Measurements from ENCODE around the gene ZBTB44.
"Not testable (repeated sequence)": the region's sequence is repeated elsewhere in the genome, so short reads cannot be mapped to it uniquely, and the experiment has no call there.

The ZBTB44 gene

GRCh38 chr11:130269326-130269943 is 45.3 kb downstream of the ZBTB44 start:
- TF ChIP-seq POLR2AphosphoS5 (IDR thresholded peaks at IDR 0.05; ENCODE audit: low read depth, low read length) (no peak), POLR2A (IDR thresholded peaks at IDR 0.05; ENCODE audit: low read depth, low read length) (no peak), TAF1 (IDR thresholded peaks at IDR 0.05; ENCODE audit: borderline replicate concordance, low read depth, low read length) (no peak)
- FAIRE-seq (peak; percentile 90), DNase-seq (ENCODE audit: insufficient read length) (no peak)

- no peak for TF ChIP-seq POLR2AphosphoS5 (IDR thresholded peaks at IDR 0.05; ENCODE audit: low read depth, low read length)
- TF ChIP-seq TAF1 (IDR thresholded peaks at IDR 0.05; ENCODE audit: borderline replicate concordance, low read depth, low read length): no peak
- no peak for TF ChIP-seq POLR2A (IDR thresholded peaks at IDR 0.05; ENCODE audit: low read depth, low read length)
- no peak for DNase-seq (ENCODE audit: insufficient read length)
- no peak for FAIRE-seq
These were observed 51.4 kb downstream of the ZBTB44 start for GRCh38 chr11:130263351-130263750.

- no peak for DNase-seq (ENCODE audit: insufficient read length)
- TF ChIP-seq POLR2A (IDR thresholded peaks at IDR 0.05; ENCODE audit: low read depth, low read length) (no peak), POLR2AphosphoS5 (IDR thresholded peaks at IDR 0.05; ENCODE audit: low read depth, low read length) (no peak), TAF1 (IDR thresholded peaks at IDR 0.05; ENCODE audit: borderline replicate concordance, low read depth, low read length) (no peak)
- FAIRE-seq: no peak
These were observed 52.3 kb downstream of the ZBTB44 start for GRCh38 chr11:130262424-130262823.

GRCh38 chr11:130261571-130261970 is 53.1 kb downstream of the ZBTB44 start:
- no peak for FAIRE-seq
- no peak for DNase-seq (ENCODE audit: insufficient read length)
- TF ChIP-seq POLR2AphosphoS5 (IDR thresholded peaks at IDR 0.05; ENCODE audit: low read depth, low read length) (no peak), POLR2A (IDR thresholded peaks at IDR 0.05; ENCODE audit: low read depth, low read length) (no peak), TAF1 (IDR thresholded peaks at IDR 0.05; ENCODE audit: borderline replicate concordance, low read depth, low read length) (no peak)

DNA sequence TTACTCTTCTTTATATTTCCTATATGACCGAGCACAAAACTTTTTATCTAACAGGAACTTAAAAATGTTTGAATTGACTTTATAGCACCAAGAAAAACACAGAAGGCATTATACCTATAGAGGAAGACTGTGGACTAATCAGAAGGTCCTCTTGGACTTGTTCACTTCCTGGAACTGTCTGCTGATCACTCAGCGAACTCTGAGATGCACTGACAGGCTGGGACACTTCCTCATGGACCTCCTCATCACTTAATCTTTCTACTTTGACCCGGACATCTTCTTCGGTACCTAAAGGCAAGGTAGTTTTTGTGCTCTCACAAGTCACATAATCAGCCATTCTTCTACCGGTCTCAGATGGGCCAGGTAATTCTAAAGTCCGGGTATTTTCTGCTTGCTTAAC is 54.0 kb downstream of the ZBTB44 start:
- no peak for FAIRE-seq
- no peak for TF ChIP-seq POLR2AphosphoS5 (IDR thresholded peaks at IDR 0.05; ENCODE audit: low read depth, low read length)
- no peak for TF ChIP-seq POLR2A (IDR thresholded peaks at IDR 0.05; ENCODE audit: low read depth, low read length)
- TF ChIP-seq TAF1 (IDR thresholded peaks at IDR 0.05; ENCODE audit: borderline replicate concordance, low read depth, low read length): no peak
- DNase-seq (ENCODE audit: insufficient read length): no peak

GRCh38 chr11:130260080-130260627 is 54.6 kb downstream of the ZBTB44 start:
- DNase-seq (ENCODE audit: insufficient read length): no peak
- peak; percentile 27 for FAIRE-seq
- TF ChIP-seq POLR2A (IDR thresholded peaks at IDR 0.05; ENCODE audit: low read depth, low read length) (no peak), POLR2AphosphoS5 (IDR thresholded peaks at IDR 0.05; ENCODE audit: low read depth, low read length) (no peak), TAF1 (IDR thresholded peaks at IDR 0.05; ENCODE audit: borderline replicate concordance, low read depth, low read length) (no peak)

DNA sequence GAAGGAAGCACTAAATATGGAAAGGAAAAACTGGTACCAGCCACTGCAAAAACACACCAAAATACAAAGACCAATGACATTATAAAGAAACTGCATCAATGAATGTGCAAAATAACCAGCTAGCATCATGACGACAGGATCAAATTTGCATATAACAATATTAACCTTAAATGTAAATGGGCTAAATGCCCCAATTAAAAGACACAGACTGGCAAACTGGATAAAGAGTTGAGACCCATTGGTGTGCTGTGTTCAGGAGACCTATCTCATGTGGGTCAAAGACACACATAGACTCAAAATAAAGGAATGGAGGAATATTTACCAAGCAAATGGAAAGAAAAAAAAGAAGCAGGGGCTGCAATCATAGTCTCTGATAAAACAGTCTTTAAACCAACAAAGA is 63.0 kb downstream of the ZBTB44 start:
- not testable (repeated sequence) for FAIRE-seq; DNase-seq (ENCODE audit: insufficient read length)

DNA sequence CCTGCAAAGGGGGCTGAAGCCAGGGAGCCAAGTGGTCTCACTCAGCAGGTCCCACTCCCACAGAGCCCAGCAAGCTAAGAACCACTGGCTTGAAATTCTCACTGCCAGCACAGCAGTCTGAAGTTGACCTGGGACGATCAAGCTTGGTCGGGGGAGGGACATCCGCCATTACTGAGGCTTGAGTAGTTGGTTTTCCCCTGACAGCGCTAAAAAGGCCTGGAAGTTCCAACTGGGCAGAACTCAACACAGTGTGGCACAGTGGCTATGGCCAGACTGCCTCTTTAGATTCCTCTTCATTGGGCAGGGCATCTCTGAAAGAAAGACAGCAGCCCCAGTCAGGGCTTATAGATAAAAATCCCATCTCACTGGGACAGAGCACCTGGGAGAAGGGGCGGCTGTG is 64.8 kb downstream of the ZBTB44 start:
- not testable (repeated sequence) for FAIRE-seq

DNA sequence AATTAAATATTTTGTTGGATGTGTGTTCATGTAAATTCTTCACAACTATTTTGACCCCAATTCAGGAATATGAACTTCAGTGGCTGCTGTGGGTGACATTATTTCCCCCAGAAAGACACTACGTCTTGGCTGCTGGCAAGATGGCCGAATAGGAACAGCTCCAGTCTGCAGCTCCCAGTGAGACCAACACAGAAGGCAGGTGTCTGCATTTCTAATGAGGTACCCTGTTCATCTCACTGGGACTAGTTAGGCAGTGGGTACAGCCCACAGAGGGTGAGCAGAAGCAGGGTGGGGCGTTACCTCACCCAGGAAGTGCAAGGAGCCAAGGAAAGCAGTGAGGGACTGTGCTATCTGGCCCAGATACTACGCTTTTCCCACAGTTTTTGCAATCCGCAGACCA is 65.3 kb downstream of the ZBTB44 start:
- TF ChIP-seq TAF1 (IDR thresholded peaks at IDR 0.05; ENCODE audit: borderline replicate concordance, low read depth, low read length) (no peak), POLR2A (IDR thresholded peaks at IDR 0.05; ENCODE audit: low read depth, low read length) (no peak), POLR2AphosphoS5 (IDR thresholded peaks at IDR 0.05; ENCODE audit: low read depth, low read length) (no peak)
- FAIRE-seq (peak; percentile 80), DNase-seq (ENCODE audit: insufficient read length) (no peak)

More for the DNA sequence above, 64.8 kb downstream of the ZBTB44 start:
- not testable (repeated sequence) for DNase-seq (ENCODE audit: insufficient read length)

DNA sequence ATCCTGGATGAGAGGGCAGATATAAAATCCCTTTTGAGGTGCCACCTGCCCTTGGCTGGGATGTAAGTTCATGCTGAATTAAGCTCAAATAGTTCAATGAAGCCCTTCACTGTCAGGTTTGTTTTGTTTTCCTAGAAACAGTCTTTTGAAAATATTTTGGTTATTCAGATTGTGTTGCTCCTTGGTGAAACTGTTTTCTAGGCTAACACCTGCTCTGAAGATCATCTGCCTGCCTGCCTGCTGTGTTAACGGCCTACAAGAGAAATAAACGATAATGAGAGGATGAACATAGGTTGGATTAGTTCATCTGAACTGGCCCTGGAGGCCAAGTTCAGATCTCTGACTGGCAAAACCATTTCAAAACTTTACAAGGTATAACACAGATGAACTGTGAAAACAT is 67.4 kb downstream of the ZBTB44 start:
- TF ChIP-seq POLR2AphosphoS5 (IDR thresholded peaks at IDR 0.05; ENCODE audit: low read depth, low read length) (no peak), POLR2A (IDR thresholded peaks at IDR 0.05; ENCODE audit: low read depth, low read length) (no peak), TAF1 (IDR thresholded peaks at IDR 0.05; ENCODE audit: borderline replicate concordance, low read depth, low read length) (no peak)
- DNase-seq (ENCODE audit: insufficient read length) (no peak), FAIRE-seq (peak; percentile 78)

- FAIRE-seq: peak; percentile 38
- TF ChIP-seq TAF1 (IDR thresholded peaks at IDR 0.05; ENCODE audit: borderline replicate concordance, low read depth, low read length) (no peak), POLR2AphosphoS5 (IDR thresholded peaks at IDR 0.05; ENCODE audit: low read depth, low read length) (no peak), POLR2A (IDR thresholded peaks at IDR 0.05; ENCODE audit: low read depth, low read length) (no peak)
- DNase-seq (ENCODE audit: insufficient read length): no peak
These were observed 68.0 kb downstream of the ZBTB44 start for GRCh38 chr11:130246738-130247137.

DNA sequence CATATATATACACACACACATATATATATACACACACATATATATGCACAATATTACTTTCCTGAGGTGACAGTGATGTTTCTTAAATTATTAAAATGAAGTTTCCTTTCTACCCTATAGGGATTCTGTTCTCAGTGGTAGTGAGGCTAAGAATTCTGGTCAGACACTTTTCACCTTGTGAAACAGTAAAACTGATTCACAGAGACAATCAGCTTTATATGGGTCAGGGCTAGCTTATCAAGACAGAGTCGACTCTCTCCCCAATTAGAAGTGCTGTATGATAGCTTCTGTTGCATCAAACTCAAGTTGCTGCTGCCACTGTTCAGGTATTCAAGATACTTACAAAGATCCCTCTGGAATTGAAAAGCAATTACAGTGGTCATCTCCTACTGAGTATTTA is 68.4 kb downstream of the ZBTB44 start:
- DNase-seq (ENCODE audit: insufficient read length) (no peak), FAIRE-seq (no peak)
- TF ChIP-seq POLR2AphosphoS5 (IDR thresholded peaks at IDR 0.05; ENCODE audit: low read depth, low read length): no peak
- no peak for TF ChIP-seq POLR2A (IDR thresholded peaks at IDR 0.05; ENCODE audit: low read depth, low read length)
- TF ChIP-seq TAF1 (IDR thresholded peaks at IDR 0.05; ENCODE audit: borderline replicate concordance, low read depth, low read length): no peak

- not testable (repeated sequence) for DNase-seq (ENCODE audit: insufficient read length); FAIRE-seq
These were observed 69.3 kb downstream of the ZBTB44 start for GRCh38 chr11:130245375-130245774.

Measured in GM12892 (cell line).